ENCODE measurements around the gene JARID2. TPM values are rescaled to one million over a fixed set of nuclear protein-coding genes. Genes with fewer than 3 reads are reported as not detected.

The JARID2 gene
- total RNA-seq, 1 donor from 2014 or later: 66.1 TPM

- no peak for TF ChIP-seq CTCF (IDR thresholded peaks at IDR 0.05; ENCODE audit: unreplicated experiment)
- H3K4me3 Mint-ChIP-seq (ENCODE audit: unreplicated experiment): no peak overlapping the region
- H3K9me3 Mint-ChIP-seq (ENCODE audit: unreplicated experiment): no peaks in the 10 kb centered on the region
- H3K27ac Mint-ChIP-seq (ENCODE audit: unreplicated experiment): no peak overlapping the region
- peaks cover 10% of the 10 kb centered on the region for H3K27me3 Mint-ChIP-seq (ENCODE audit: unreplicated experiment)
- H3K36me3 Mint-ChIP-seq (ENCODE audit: low read depth, unreplicated experiment): no peaks in the 10 kb centered on the region
- no peak for DNase-seq (ENCODE audit: low spot score)
- H3K4me1 Mint-ChIP-seq (ENCODE audit: unreplicated experiment): peaks cover 32% of the 10 kb centered on the region
Measured at GRCh38 chr6:15393605-15394004, 147.7 kb downstream of the JARID2 start.

- DNase-seq (ENCODE audit: low spot score): no peak
- no peak for TF ChIP-seq CTCF (IDR thresholded peaks at IDR 0.05; ENCODE audit: unreplicated experiment)
- Mint-ChIP-seq H3K4me3 (ENCODE audit: unreplicated experiment) (no peak overlapping the region), H3K27ac (ENCODE audit: unreplicated experiment) (no peak overlapping the region), H3K27me3 (ENCODE audit: unreplicated experiment) (peaks cover 7% of the 10 kb centered on the region), H3K36me3 (ENCODE audit: low read depth, unreplicated experiment) (no peaks in the 10 kb centered on the region), H3K4me1 (ENCODE audit: unreplicated experiment) (peaks cover 35% of the 10 kb centered on the region), H3K9me3 (ENCODE audit: unreplicated experiment) (no peaks in the 10 kb centered on the region)
Measured at GRCh38 chr6:15395087-15395486, 149.2 kb downstream of the JARID2 start.

- H3K27ac Mint-ChIP-seq (ENCODE audit: unreplicated experiment): no peak overlapping the region
- no peak for DNase-seq (ENCODE audit: low spot score)
- no peak for TF ChIP-seq CTCF (IDR thresholded peaks at IDR 0.05; ENCODE audit: unreplicated experiment)
- H3K27me3 Mint-ChIP-seq (ENCODE audit: unreplicated experiment): peaks cover 5% of the 10 kb centered on the region
- H3K4me3 Mint-ChIP-seq (ENCODE audit: unreplicated experiment): no peak overlapping the region
- no peaks in the 10 kb centered on the region for H3K9me3 Mint-ChIP-seq (ENCODE audit: unreplicated experiment)
- peaks cover 40% of the 10 kb centered on the region for H3K4me1 Mint-ChIP-seq (ENCODE audit: unreplicated experiment)
- no peaks in the 10 kb centered on the region for H3K36me3 Mint-ChIP-seq (ENCODE audit: low read depth, unreplicated experiment)
Measured at GRCh38 chr6:15396808-15397207, 150.9 kb downstream of the JARID2 start.

GRCh38 chr6:15398633-15399275, 152.9 kb downstream of the JARID2 start:
- no peak overlapping the region for H3K27ac Mint-ChIP-seq (ENCODE audit: unreplicated experiment)

More at GRCh38 chr6:15398633-15399275, 152.9 kb downstream of the JARID2 start:
- no peak for TF ChIP-seq CTCF (IDR thresholded peaks at IDR 0.05; ENCODE audit: unreplicated experiment)
- DNase-seq (ENCODE audit: low spot score): no peak
- peaks cover 5% of the 10 kb centered on the region for H3K27me3 Mint-ChIP-seq (ENCODE audit: unreplicated experiment)
- no peaks in the 10 kb centered on the region for H3K9me3 Mint-ChIP-seq (ENCODE audit: unreplicated experiment)
- H3K4me3 Mint-ChIP-seq (ENCODE audit: unreplicated experiment): no peak overlapping the region
- peaks cover 50% of the 10 kb centered on the region for H3K4me1 Mint-ChIP-seq (ENCODE audit: unreplicated experiment)
- H3K36me3 Mint-ChIP-seq (ENCODE audit: low read depth, unreplicated experiment): no peaks in the 10 kb centered on the region
